Muscle layer of colon (tissue), 2 donors: ENCODE measurements around the gene GZMA.
"Not testable (repeated sequence)": the region's sequence is repeated elsewhere in the genome, so short reads cannot be mapped to it uniquely, and the experiment has no call there.

Experiments
- H3K27ac ChIP-seq: one replicate; pipeline ENCODE4 v1.7.0; 2013; ENCODE audit warnings: low read depth, mild to moderate bottlenecking, low read length, moderate library complexity
- H3K27me3 ChIP-seq, 2 donors: one replicate each; pipeline ENCODE4 v1.7.0; 2013; ENCODE audit warnings: low read length in 2 of 2, mild to moderate bottlenecking in 2 of 2; ENCODE audit not compliant: insufficient read depth in 2 of 2, control insufficient read depth in 1 of 2
- H3K36me3 ChIP-seq: one replicate; pipeline ENCODE4 v1.7.0; 2013; ENCODE audit warnings: mild to moderate bottlenecking, low read length; ENCODE audit not compliant: insufficient read depth
- H3K4me1 ChIP-seq: one replicate; pipeline ENCODE4 v1.7.0; 2013; ENCODE audit warnings: mild to moderate bottlenecking, low read length; ENCODE audit not compliant: insufficient read depth
- H3K4me3 ChIP-seq, 2 donors: one replicate each; pipeline ENCODE4 v1.7.0; 2013; ENCODE audit warnings: low read length in 2 of 2, low read depth in 1 of 2, mild to moderate bottlenecking in 1 of 2, moderate library complexity in 1 of 2
- H3K9ac ChIP-seq: one replicate; pipeline ENCODE4 v1.7.0; 2013; ENCODE audit warnings: low read length
- H3K9me3 ChIP-seq: one replicate; pipeline ENCODE4 v1.7.0; 2013; ENCODE audit warnings: mild to moderate bottlenecking, low read length
- donor health status: abdominal sarcoma.
- donor health status: Adenocarcinoma of cecum.

Gene GZMA

DNA sequence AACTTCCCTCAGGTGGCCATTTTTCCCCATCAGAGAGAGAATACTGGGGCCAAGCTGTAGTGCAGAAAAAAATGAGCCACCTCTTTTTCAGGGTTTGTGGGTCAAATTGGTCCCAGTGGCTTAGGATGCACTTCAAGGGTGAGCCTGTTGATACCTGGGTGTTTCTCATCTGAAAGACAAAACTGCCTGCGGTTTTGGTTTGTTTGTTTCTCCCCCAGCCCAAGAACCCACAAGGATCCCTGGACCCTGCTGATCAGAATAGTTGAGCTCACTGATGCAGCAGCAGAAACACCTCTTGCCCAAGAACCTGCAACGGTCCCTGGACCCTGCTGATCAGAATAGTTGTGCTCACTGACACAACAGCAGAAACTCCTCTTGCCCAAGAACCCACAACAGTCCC, 13.1 kb upstream of the GZMA start:
- not testable (repeated sequence) for H3K27ac ChIP-seq, H3K4me1 ChIP-seq, H3K9ac ChIP-seq, H3K9me3 ChIP-seq, H3K27me3 ChIP-seq, H3K36me3 ChIP-seq, H3K4me3 ChIP-seq

- H3K4me1 ChIP-seq, H3K4me3 ChIP-seq, H3K9me3 ChIP-seq, H3K9ac ChIP-seq, H3K27ac ChIP-seq, H3K36me3 ChIP-seq, H3K27me3 ChIP-seq: not testable (repeated sequence)
These were observed 11.4 kb upstream of the GZMA start for GRCh38 chr5:55091011-55091410.

GRCh38 chr5:55096182-55096581, 6.3 kb upstream of the GZMA start:
- Histone ChIP-seq H3K36me3 (no peaks in the 10 kb centered on the region), H3K27me3 (no peaks in the 10 kb centered on the region), H3K27ac (no peak overlapping the region), H3K9ac (no peak overlapping the region), H3K4me3 (no peak overlapping the region), H3K9me3 (no peaks in the 10 kb centered on the region), H3K4me1 (no peaks in the 10 kb centered on the region)

DNA sequence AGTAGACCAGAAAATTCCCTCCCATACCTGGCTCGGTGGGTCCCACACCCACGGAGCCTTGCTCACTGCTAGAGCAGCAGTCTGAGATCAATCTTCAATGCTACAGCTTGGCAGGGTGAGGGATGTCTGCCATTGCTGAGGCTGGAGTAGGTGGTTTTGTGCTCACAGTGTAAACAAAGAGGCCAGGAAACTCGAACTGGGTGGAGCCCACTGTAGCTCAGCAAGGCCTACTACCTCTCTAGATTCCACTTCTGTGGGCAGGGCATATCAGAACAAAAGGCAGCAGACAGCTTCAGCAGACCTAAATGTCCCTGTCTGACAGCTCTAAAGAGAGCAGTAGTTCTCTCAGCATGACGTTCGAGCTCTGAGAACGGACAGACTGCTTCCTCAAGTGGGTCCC, 5.6 kb upstream of the GZMA start:
- Histone ChIP-seq H3K9me3 (no peaks in the 10 kb centered on the region), H3K4me3 (no peak overlapping the region), H3K27me3 (no peaks in the 10 kb centered on the region), H3K4me1 (no peaks in the 10 kb centered on the region), H3K9ac (no peak overlapping the region), H3K36me3 (no peaks in the 10 kb centered on the region), H3K27ac (no peak overlapping the region)

- not testable (repeated sequence) for H3K9me3 ChIP-seq, H3K27ac ChIP-seq, H3K4me3 ChIP-seq, H3K4me1 ChIP-seq, H3K36me3 ChIP-seq, H3K27me3 ChIP-seq, H3K9ac ChIP-seq
These were observed 1.3 kb upstream of the GZMA start for GRCh38 chr5:55101148-55101547.

GRCh38 chr5:55101556-55102276, 730 bp upstream of the GZMA start:
- no peaks in the 10 kb centered on the region for H3K27me3 ChIP-seq
- no peak overlapping the region for H3K27ac ChIP-seq
- no peaks in the 10 kb centered on the region for H3K36me3 ChIP-seq
- no peak overlapping the region for H3K4me3 ChIP-seq
- no peaks in the 10 kb centered on the region for H3K4me1 ChIP-seq
- H3K9me3 ChIP-seq = no peaks in the 10 kb centered on the region
- H3K9ac ChIP-seq = no peak overlapping the region

- Histone ChIP-seq H3K27me3 (no peaks in the 10 kb centered on the region), H3K4me1 (no peaks in the 10 kb centered on the region), H3K36me3 (no peaks in the 10 kb centered on the region), H3K4me3 (no peak overlapping the region), H3K9ac (no peak overlapping the region), H3K9me3 (no peaks in the 10 kb centered on the region), H3K27ac (no peak overlapping the region)
These were observed 1.8 kb downstream of the GZMA start for GRCh38 chr5:55104036-55104772.

GRCh38 chr5:55104946-55105701, 2.7 kb downstream of the GZMA start:
- H3K4me1 ChIP-seq = no peaks in the 10 kb centered on the region
- no peak overlapping the region for H3K27ac ChIP-seq
- H3K27me3 ChIP-seq = no peaks in the 10 kb centered on the region
- H3K4me3 ChIP-seq = no peak overlapping the region
- H3K36me3 ChIP-seq = no peaks in the 10 kb centered on the region
- H3K9ac ChIP-seq = no peak overlapping the region
- no peaks in the 10 kb centered on the region for H3K9me3 ChIP-seq

DNA sequence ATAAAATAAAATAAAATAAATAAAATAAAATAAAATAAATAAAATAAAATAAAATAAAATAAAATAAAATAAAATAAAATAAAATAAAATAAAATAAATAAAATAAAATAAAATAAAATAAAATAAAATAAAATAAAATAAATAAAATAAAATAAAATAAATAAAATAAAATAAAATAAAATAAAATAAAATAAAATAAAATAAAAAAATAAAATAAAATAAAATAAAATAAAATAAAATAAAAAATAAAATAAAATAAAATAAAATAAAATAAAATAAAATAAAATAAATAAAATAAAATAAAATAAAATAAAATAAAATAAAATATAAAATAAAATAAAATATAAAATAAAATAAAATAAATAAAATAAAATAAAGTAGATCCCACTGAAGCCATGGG, 3.5 kb downstream of the GZMA start:
- not testable (repeated sequence) for H3K9me3 ChIP-seq, H3K4me3 ChIP-seq, H3K27ac ChIP-seq, H3K36me3 ChIP-seq, H3K9ac ChIP-seq, H3K27me3 ChIP-seq, H3K4me1 ChIP-seq

DNA sequence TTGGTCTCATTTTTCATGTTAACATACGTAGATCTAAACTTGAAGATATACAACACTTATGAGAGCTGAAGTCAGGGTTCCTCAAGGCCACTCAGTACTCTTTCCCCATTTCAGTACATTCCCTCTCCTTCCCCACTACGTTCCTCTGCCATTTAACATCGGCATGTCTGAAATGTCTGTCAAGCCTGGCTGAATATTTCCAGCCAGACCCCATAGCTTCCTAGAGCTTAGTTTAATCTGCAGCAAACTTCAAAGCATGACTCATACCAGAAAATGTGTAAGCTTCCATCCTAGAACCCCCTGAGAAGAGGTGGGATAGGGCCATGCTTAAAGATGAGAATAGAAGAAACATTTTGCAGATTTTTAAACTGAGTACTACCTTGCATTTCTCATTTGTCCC, 6.2 kb downstream of the GZMA start:
- no peaks in the 10 kb centered on the region for H3K27me3 ChIP-seq
- no peaks in the 10 kb centered on the region for H3K36me3 ChIP-seq
- H3K9me3 ChIP-seq = no peaks in the 10 kb centered on the region
- H3K27ac ChIP-seq = no peak overlapping the region
- no peak overlapping the region for H3K4me3 ChIP-seq
- H3K4me1 ChIP-seq = no peaks in the 10 kb centered on the region
- H3K9ac ChIP-seq = no peak overlapping the region

- no peaks in the 10 kb centered on the region for H3K27me3 ChIP-seq
These were observed 7.8 kb downstream of the GZMA start for GRCh38 chr5:55110217-55110616.

More at GRCh38 chr5:55110217-55110616, 7.8 kb downstream of the GZMA start:
- H3K27ac ChIP-seq = no peak overlapping the region
- H3K4me1 ChIP-seq = no peaks in the 10 kb centered on the region
- no peaks in the 10 kb centered on the region for H3K9me3 ChIP-seq
- H3K9ac ChIP-seq = no peak overlapping the region
- H3K36me3 ChIP-seq = no peaks in the 10 kb centered on the region
- no peak overlapping the region for H3K4me3 ChIP-seq
